ENCODE data around the gene CCDC28A.

Gene CCDC28A

DNA sequence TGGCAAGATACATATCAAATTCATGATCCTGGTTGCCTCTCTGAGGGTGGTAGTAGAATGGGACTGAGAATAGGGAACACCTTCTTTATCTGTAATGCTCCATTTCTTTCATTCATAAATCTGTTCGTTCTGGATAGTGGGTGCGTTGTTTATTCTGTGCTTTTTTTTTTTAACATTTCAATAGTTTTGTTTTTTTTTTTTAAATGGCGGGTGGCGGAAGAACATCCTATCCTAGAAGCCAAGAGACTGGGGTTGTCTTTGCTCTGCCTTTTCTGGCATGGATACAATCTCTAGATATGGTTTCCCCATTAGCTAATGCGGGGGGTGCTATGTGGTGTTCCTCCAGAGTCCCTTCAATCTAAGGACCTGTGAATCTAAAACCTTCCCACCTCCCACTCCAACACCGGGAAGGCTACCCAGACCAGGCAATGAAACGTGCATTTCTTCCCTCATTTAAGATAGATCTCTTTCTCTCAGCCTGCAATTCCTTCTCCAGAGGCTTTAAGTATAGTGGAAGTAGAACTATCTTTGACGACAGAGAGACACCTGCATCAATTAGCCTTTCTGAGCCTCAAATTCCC is 883 bp upstream of the CCDC28A start:
- Mint-ChIP-seq H3K4me3 (peak overlapping the region; percentile 95), H3K36me3 (peaks cover 7% of the 10 kb centered on the region), H3K27me3 (no peaks in the 10 kb centered on the region), H3K9me3 (no peaks in the 10 kb centered on the region), H3K27ac (peak overlapping the region; percentile 100), H3K4me1 (peaks cover 30% of the 10 kb centered on the region)
- CTCF ChIA-PET = interaction anchor here (1.0 to 2.7 kb wide), 2 partner anchors 180 to 183 kb away, joined by 3 to 10 read pairs; no protein-coding TSS in a partner anchor
- DNase-seq = no peak

DNA sequence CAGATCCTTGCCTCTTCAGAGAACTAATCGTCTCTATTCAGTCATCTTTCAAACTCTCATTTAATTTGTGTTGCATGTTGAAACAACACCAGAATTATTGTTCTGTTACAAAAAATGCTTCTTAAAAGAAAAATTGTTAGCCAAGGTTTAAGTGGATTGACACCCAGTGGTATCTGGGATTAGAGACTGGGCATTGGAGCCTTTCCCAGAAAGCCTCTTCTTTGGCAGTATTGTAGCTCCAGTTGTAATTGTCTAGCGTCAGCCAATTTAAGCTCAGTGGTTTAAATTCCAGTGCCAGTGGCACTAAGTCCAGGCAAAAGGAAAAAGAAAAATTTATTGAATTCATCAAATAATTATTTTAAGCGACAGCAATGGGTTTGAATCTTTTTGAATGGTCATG is 801 bp downstream of the CCDC28A start:
- Mint-ChIP-seq H3K27ac (peak overlapping the region; percentile 100), H3K36me3 (peaks cover 14% of the 10 kb centered on the region)

DNA sequence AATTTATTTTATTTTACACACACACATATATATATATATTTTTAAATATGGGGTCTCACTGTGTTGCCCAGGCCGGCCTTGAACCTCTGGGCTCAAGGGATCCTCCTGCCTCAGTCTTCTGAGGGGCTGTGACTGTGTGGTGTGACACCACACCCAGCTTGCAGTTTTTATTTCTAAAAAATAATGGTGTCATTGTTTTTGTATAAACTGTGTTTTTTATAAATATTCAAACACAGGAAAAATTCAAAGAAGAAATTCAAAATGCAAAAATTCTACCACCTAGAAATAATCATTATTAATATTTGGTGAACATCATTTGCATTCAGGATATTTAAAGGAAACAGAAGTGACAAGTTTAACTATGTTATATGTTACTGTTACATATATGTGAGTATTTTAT is 3.1 kb downstream of the CCDC28A start:
- CTCF ChIA-PET = interaction anchor here (0.8 to 0.9 kb wide), 2 partner anchors 11 to 186 kb away, joined by 3 read pairs; no protein-coding TSS in a partner anchor
- Mint-ChIP-seq H3K36me3 (peaks cover 18% of the 10 kb centered on the region), H3K4me3 (no peak overlapping the region), H3K27ac (no peak overlapping the region), H3K27me3 (no peaks in the 10 kb centered on the region), H3K9me3 (no peaks in the 10 kb centered on the region), H3K4me1 (peaks cover 24% of the 10 kb centered on the region)
- no peak for DNase-seq

More for the DNA sequence above, 801 bp downstream of the CCDC28A start:
- no peaks in the 10 kb centered on the region for H3K27me3 Mint-ChIP-seq
- DNase-seq = no peak
- H3K4me1 Mint-ChIP-seq = peaks cover 26% of the 10 kb centered on the region
- CTCF ChIA-PET = interaction anchor here (0.9 kb wide), 1 partner anchor 23 kb away, joined by 3 read pairs; no protein-coding TSS in a partner anchor
- H3K9me3 Mint-ChIP-seq = no peaks in the 10 kb centered on the region
- H3K4me3 Mint-ChIP-seq = peak overlapping the region; percentile 95

DNA sequence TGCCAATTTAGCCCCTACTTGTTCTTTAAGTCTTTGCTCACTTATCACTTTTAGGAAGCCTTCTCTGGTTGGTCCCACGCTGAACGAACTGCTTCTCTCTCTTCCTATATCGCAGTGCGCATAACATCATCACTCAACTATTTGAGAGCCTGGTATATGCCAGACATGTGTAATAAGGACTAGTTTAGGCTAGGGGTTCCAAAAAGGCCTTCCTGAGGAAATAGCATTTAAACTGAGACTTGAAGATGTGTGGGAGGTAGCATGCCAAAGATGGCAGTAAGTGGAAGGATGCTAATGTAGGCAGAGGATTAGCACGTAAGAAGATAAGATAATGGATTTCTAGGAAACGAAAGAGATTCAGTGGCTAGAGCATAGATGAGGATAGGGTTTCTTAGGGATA is 4.8 kb downstream of the CCDC28A start:
- peaks cover 23% of the 10 kb centered on the region for H3K36me3 Mint-ChIP-seq
- CTCF ChIA-PET = no interaction called here
- no peak for DNase-seq
- H3K9me3 Mint-ChIP-seq = no peaks in the 10 kb centered on the region
- H3K27me3 Mint-ChIP-seq = no peaks in the 10 kb centered on the region
- no peak overlapping the region for H3K4me3 Mint-ChIP-seq
- H3K27ac Mint-ChIP-seq = no peak overlapping the region
- peaks cover 10% of the 10 kb centered on the region for H3K4me1 Mint-ChIP-seq

DNA sequence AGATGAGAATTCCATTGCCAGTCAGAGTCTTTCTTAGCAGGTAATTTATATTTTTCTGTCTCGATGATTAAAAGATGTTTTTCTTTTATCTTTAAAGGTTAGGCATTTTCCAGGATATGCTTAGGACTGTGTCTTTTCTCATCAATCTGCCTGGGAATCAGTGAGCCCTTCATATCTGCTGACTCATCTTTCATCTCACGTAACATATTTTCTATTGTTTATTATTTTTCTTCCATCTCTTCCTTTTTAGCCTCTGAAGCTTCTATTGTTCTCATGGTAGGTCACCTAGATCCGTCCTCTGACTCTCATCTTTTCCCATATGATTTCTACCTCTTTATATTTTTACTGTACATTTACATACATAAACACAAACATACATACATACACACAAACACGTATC is 8.7 kb downstream of the CCDC28A start:
- H3K9me3 Mint-ChIP-seq = no peaks in the 10 kb centered on the region
- DNase-seq = no peak
- H3K4me1 Mint-ChIP-seq = peaks cover 4% of the 10 kb centered on the region
- no peaks in the 10 kb centered on the region for H3K27me3 Mint-ChIP-seq
- CTCF ChIA-PET = interaction anchor here (1.5 kb wide), 1 partner anchor 193 kb away, joined by 4 read pairs; no protein-coding TSS in a partner anchor
- no peak overlapping the region for H3K27ac Mint-ChIP-seq
- no peak overlapping the region for H3K4me3 Mint-ChIP-seq
- peaks cover 19% of the 10 kb centered on the region for H3K36me3 Mint-ChIP-seq

DNA sequence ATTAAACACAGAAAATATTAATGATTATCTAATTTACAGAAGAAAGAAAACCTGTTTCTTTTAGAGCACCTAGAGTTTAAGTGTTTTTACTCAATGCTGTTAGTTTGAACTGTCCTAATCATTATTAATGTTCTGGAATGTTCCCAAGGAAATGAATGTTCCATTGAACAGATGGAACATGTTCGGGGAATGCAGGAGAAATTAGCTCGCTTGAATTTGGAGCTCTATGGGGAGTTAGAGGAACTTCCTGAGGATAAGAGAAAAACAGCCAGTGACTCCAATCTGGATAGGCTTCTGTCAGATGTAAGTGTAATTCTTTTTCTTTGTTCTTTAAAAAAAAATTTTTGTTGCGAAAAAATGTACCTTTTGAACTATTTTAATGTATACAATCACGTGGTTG is 11.5 kb downstream of the CCDC28A start:
- Mint-ChIP-seq H3K36me3 (peaks cover 16% of the 10 kb centered on the region), H3K9me3 (no peaks in the 10 kb centered on the region), H3K4me3 (no peak overlapping the region), H3K27me3 (no peaks in the 10 kb centered on the region), H3K4me1 (peaks cover 6% of the 10 kb centered on the region), H3K27ac (no peak overlapping the region)
- no peak for DNase-seq
- CTCF ChIA-PET = no interaction called here

DNA sequence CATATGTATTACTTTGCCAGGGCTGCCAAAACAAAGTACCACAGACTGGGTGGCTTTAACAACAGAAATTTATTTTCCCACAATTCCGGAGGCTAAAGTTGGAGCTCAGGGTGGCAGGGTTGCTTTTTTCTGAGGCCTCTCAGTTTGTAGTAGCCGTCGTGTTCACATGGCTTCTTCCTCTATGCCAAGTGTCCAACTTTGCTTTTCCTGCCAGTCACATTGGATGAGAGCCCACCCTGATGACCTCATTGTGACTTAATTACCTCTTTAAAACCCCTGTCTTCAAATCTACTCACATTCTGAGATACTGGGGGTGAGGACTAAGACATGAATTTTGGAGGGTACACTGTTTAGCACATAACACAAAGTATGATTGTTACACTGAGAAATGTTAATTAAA is 12.4 kb downstream of the CCDC28A start:
- no peaks in the 10 kb centered on the region for H3K9me3 Mint-ChIP-seq
- H3K4me1 Mint-ChIP-seq = peaks cover 6% of the 10 kb centered on the region
- H3K4me3 Mint-ChIP-seq = no peak overlapping the region
- H3K36me3 Mint-ChIP-seq = peaks cover 17% of the 10 kb centered on the region
- CTCF ChIA-PET = no interaction called here
- H3K27me3 Mint-ChIP-seq = no peaks in the 10 kb centered on the region
- H3K27ac Mint-ChIP-seq = no peak overlapping the region
- DNase-seq = no peak

DNA sequence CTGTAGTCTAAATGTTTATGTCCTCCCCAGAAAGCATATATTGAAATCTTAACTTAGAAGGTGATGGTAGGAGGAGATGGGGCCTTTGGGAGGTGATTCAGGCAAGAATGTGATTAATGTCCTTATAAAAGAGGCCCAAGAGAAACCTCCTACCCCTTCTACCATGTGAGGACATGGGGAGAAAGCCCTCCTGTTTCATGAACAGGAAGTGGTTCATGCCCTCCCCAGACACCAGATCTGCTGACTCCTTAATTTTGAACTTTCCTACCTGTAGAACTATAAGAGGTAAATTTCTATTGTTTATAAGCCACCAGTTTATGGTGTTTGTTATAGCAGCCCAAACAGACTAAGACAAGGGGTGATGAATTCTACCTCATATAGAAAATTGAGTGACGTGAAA is 13.6 kb downstream of the CCDC28A start:
- Mint-ChIP-seq H3K27me3 (no peaks in the 10 kb centered on the region), H3K4me1 (peaks cover 6% of the 10 kb centered on the region), H3K27ac (no peak overlapping the region), H3K4me3 (no peak overlapping the region), H3K9me3 (no peaks in the 10 kb centered on the region), H3K36me3 (peaks cover 20% of the 10 kb centered on the region)
- CTCF ChIA-PET = no interaction called here
- no peak for DNase-seq

DNA sequence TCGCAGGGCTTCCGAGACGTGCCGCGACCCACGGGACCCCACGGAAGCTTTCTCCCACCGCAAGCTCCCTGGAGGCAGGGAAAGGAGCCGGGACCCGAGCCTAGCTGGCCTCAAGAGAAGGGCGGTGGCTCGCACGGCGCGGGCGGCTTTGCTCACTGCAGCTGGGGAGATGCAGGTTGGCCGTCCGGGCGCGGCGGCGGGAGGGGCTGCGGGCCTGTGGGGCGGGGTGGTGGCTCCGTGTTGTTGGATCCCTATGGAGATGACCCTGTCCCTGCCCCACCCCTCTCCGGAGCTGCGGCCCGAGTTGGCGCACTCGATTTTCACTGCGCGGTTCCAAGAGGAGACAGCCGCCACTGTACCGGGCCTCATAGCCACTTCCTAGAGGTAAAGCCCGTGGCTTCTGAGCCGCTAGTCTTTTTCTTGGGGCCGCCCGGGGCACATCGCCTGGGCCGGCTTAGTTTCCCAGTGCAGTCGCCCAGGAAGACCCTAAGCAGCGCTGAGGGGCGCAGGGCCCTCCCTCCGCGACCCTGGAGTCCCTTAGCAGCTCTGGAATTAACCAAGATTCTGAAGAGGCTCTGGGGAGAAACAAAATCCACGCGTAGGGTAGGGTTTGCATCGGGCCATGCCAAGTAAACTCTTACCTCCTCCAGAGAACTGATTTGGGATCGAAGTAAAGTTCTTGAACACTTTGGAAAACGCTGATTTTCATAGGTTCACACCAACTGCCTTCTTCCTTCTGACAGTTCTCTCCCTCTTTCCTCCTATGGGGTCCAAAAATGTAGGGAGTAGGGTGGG is 22.4 kb downstream of the CCDC28A start, which contains the start of gene ECT2L:
Gene ECT2L, plus strand, starts transcription at position 279 of the 795 bp plus-strand sequence. CDS start 17,188 bp downstream, outside the sequence.
- no peak within 1 kb of the TSS for H3K27ac Mint-ChIP-seq
- H3K4me1 Mint-ChIP-seq = no peaks in the 10 kb centered on the region
- no peak within 1 kb of the TSS for H3K4me3 Mint-ChIP-seq
- H3K36me3 Mint-ChIP-seq = peaks cover 7% of the 10 kb centered on the region
- H3K9me3 Mint-ChIP-seq = no peaks in the 10 kb centered on the region
- no peak for DNase-seq
- peaks cover 21% of the 10 kb centered on the region for H3K27me3 Mint-ChIP-seq
- CTCF ChIA-PET = no interaction called here

DNA sequence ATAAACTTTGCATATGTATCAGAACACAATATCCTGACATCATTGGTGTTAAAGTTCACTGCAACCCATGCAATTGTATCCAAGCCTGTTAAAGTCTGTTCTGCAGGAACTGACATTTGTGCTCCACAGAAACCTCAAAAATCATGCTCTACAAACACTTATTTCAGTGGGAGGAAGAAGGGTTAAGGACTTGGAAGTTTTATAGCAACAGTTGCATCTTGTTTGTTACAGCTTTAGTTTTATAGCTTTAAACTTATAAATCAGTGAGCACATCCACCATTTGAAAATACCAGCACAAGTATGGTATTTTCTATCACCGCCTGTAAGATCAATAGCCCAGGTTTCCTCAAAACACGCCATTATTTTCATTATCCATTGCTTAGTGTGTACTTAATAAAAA is 23.2 kb downstream of the CCDC28A start:
- Mint-ChIP-seq H3K4me1 (no peaks in the 10 kb centered on the region), H3K4me3 (no peak overlapping the region), H3K27me3 (peaks cover 21% of the 10 kb centered on the region), H3K27ac (no peak overlapping the region), H3K9me3 (no peaks in the 10 kb centered on the region), H3K36me3 (peaks cover 2% of the 10 kb centered on the region)
- CTCF ChIA-PET = no interaction called here
- no peak for DNase-seq

DNA sequence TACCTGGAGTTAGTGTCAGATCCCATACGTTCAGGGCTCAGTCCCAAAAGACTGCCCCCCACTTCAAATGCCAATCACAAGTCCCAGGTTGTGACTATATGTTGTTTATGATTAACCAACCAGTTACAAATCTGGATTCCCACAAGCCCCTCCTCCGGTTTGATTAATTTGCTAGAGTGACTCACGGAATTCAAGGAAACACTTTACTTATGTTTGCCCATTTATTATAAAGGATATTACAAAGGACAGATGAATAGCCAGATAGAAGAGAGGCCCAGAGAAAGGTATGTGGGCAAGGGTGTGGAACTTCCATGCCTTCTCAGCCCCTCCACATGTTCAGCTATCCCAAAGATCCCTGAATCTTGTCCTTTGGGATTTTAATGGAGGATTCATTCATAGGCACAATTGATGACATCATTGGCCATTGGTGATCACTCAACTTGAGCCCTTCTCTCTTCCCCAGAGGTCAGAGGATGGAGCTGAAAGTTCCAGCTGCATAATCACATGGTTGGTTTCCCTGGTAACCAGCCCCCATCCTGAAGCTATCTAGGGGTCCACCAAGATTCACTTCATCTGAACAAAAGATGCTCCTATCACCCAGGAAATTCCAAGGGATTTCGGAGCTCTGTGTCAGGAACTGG is 24.4 kb downstream of the CCDC28A start:
- CTCF ChIA-PET = interaction anchor here (1.0 kb wide), 1 partner anchor 23 kb away, joined by 3 read pairs; no protein-coding TSS in a partner anchor
- H3K4me3 Mint-ChIP-seq = no peak overlapping the region
- no peaks in the 10 kb centered on the region for H3K36me3 Mint-ChIP-seq
- H3K4me1 Mint-ChIP-seq = no peaks in the 10 kb centered on the region
- H3K27me3 Mint-ChIP-seq = peaks cover 21% of the 10 kb centered on the region
- DNase-seq = no peak
- no peak overlapping the region for H3K27ac Mint-ChIP-seq
- H3K9me3 Mint-ChIP-seq = no peaks in the 10 kb centered on the region

DNA sequence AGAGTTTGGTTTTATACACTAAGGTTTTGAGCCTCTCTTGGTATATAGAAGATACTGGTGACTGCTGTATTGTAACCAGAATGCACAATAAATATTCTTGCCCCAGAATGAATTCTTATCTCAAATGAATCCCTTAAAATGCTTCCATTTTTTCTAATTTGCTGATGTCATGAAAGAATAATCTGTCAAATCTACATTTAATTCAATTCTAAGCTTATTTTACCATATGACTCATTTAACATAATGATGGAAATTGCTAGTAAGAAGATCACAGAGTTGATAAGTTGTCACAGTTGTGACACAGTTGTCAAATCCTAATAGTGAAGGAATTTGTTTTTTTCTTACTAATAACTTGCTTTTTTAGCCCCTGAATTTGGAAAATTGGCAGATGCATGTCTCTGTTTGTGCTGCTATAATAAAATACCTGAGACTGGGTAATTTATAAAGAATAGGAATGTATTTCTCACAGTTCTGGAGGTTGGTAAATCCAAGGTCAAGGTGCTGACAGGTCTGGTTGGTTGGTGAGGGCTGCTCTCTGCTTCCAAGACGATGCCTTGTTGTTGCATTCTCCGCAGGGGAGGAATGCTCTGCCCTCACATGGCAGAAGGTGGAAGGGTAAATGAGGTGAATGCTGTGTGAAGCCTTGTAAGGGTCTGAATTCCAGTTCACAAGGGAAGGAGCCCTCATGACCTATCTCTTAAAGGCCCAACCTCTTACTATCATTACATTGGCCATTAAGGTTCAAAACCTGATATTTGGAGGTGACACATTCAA is 27.0 kb downstream of the CCDC28A start:
- H3K9me3 Mint-ChIP-seq = no peaks in the 10 kb centered on the region
- DNase-seq = no peak
- no peaks in the 10 kb centered on the region for H3K36me3 Mint-ChIP-seq
- H3K4me1 Mint-ChIP-seq = no peaks in the 10 kb centered on the region
- H3K27ac Mint-ChIP-seq = no peak overlapping the region
- CTCF ChIA-PET = no interaction called here
- no peak overlapping the region for H3K4me3 Mint-ChIP-seq
- H3K27me3 Mint-ChIP-seq = peaks cover 20% of the 10 kb centered on the region

DNA sequence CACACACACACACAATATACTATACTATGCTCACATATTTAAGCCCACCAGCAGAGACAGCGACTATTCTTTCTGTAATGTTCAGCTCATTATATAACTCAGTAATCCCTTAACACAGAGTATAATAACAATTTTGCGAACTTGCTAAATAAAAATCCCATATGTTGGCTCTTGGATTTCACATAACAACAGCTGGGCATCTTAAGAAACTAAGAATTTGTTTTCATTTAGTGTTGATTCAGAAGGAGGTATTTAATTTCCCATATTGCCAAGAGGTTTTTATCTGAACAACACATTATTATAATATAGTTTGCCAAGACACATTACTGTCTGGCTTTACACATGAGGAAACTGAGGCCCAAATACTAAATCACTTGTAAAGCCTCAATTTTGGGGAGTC is 29.8 kb downstream of the CCDC28A start:
- DNase-seq = no peak
- Mint-ChIP-seq H3K36me3 (no peaks in the 10 kb centered on the region), H3K27me3 (peaks cover 12% of the 10 kb centered on the region), H3K9me3 (no peaks in the 10 kb centered on the region), H3K4me3 (no peak overlapping the region), H3K27ac (no peak overlapping the region), H3K4me1 (no peaks in the 10 kb centered on the region)
- CTCF ChIA-PET = no interaction called here

DNA sequence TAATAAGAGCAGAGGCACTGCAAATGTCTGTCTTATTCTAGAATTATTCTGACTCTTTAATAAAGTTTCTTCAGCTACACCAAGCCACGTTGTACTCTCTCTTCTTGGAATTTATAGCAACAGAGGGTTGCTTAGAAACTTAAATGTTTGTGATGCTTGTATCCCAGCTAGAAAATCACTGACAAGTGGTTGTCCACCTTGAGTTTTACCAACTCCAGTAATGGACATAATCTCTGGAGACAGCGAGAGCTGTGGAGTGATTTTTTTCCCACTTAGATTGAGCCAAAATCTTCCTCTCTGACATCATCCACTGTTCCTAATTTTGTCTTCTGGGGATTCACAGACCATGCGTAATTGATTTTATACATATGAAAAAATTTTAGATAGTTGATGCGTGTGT is 30.3 kb downstream of the CCDC28A start:
- no peaks in the 10 kb centered on the region for H3K4me1 Mint-ChIP-seq
- CTCF ChIA-PET = no interaction called here
- no peak overlapping the region for H3K4me3 Mint-ChIP-seq
- H3K27ac Mint-ChIP-seq = no peak overlapping the region
- no peak for DNase-seq
- H3K27me3 Mint-ChIP-seq = peaks cover 16% of the 10 kb centered on the region
- no peaks in the 10 kb centered on the region for H3K9me3 Mint-ChIP-seq
- no peaks in the 10 kb centered on the region for H3K36me3 Mint-ChIP-seq
